ENCODE measurements around the gene CLDN22. TPM values are rescaled to one million over a fixed set of nuclear protein-coding genes. Genes with fewer than 3 reads are reported as not detected.

CLDN22 gene
- total and polyA plus RNA-seq, 2 of the 8 experiments (the other 6 are each of a cell fraction or from before 2014, with no cell fraction given), result not detected

DNA sequence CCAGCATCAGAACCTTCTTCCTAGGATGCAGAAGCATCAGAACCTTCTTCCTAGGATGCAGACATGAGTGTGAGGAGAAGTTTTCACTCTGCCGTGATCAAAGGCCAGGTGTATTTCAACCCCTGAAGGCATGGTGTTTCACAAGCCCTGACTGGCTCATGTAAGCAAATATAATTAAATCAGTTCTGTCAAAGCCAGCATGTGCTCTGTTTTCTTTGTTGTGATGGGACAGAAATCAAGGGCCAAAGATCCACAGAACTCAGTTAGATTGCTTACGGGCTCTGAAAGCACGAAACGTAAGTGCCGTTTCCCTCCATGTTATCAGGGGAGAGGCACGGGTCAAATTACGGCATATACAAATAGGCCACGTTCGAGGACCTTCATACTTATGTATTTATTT is 34.1 kb upstream of the CLDN22 start:
- H2BK120ac ChIP-seq (replicated peaks; ENCODE audit: low read depth, low read length), result no peak overlapping the region
- WGBS, 2 experiments (ENCODE audit: extremely low coverage in 1 of 2, insufficient coverage in 1 of 2, insufficient read length in 1 of 2, insufficient replicate concordance in 2 of 2, low coverage in 1 of 2, low lambda C conversion rate in 2 of 2, missing lambda C conversion rate in 1 of 2), result 87% methylated on average over 9 of the region's 9 CpGs; no CpG with 5 or more reads in 1 of the 2 experiments
- H3K4me2 ChIP-seq (ENCODE audit: insufficient read depth in 1 of 2, low read depth in 2 of 2, low read length in 2 of 2), result no peak overlapping the region
- no peaks in the 10 kb centered on the region for H3K23me2 ChIP-seq (ENCODE audit: low read depth, low read length)
- DNase-seq (ENCODE audit: low read depth in 1 of 2, low spot score in 2 of 2) (no peak), FAIRE-seq (no peak)
- H4K8ac ChIP-seq (ENCODE audit: extremely low read depth, insufficient read depth, low read length), result no peak overlapping the region
- ChIA-PET CTCF (ENCODE audit: partially characterized antibody) (no interaction called here), POLR2A (ENCODE audit: partially characterized antibody) (no interaction called here)
- no peak overlapping the region for H4K5ac ChIP-seq (ENCODE audit: insufficient read length, low read depth, low read length)
- no peak overlapping the region for H2BK20ac ChIP-seq (ENCODE audit: low read length)
- H2BK5ac ChIP-seq (ENCODE audit: low read depth, low read length), result no peak overlapping the region
- no peak overlapping the region for H3K27ac ChIP-seq (ENCODE audit: low read depth, low read length)
- H3K79me1 ChIP-seq (ENCODE audit: low read depth, low read length), result no peaks in the 10 kb centered on the region
- no peak overlapping the region for H3K14ac ChIP-seq (ENCODE audit: insufficient read length)
- no peak overlapping the region for H4K91ac ChIP-seq (replicated peaks; ENCODE audit: insufficient read length, low read length)
- H3K4me3 ChIP-seq (ENCODE audit: extremely low read depth in 1 of 4, insufficient read depth in 2 of 4, low read depth in 3 of 4, low read length in 4 of 4), result no peak overlapping the region
- no peak overlapping the region for H2BK12ac ChIP-seq (ENCODE audit: low read depth, low read length)
- H3K36me3 ChIP-seq (ENCODE audit: control insufficient read depth in 2 of 4, insufficient read depth in 4 of 4, low read length in 3 of 4), result no peaks in the 10 kb centered on the region
- peaks cover 0 to 3% (median 1%) of the 10 kb centered on the region in 4 experiments; a peak in 3 of 7 replicates for H3K4me1 ChIP-seq (replicated peaks in 1 of 4; ENCODE audit: control insufficient read depth in 3 of 4, insufficient read depth in 4 of 4, low read length in 3 of 4)
- H2AFZ ChIP-seq (ENCODE audit: low read length), result peak overlapping the region; percentile 64; the same call in 1 of the 2 replicates
- no peaks in the 10 kb centered on the region for H3K79me2 ChIP-seq (ENCODE audit: control insufficient read depth in 1 of 2, insufficient read depth in 2 of 2, low read length in 2 of 2)
- no peak overlapping the region for H2BK15ac ChIP-seq (ENCODE audit: low read length)
- H3K9me3 ChIP-seq (ENCODE audit: insufficient read depth in 2 of 2, low read depth in 1 of 2, low read length in 1 of 2), result no peaks in the 10 kb centered on the region
- H3K4ac ChIP-seq (replicated peaks; ENCODE audit: insufficient read length, low read depth, low read length), result no peak overlapping the region
- no peak overlapping the region for H2AK5ac ChIP-seq (ENCODE audit: low read depth, low read length)
- H4K20me1 ChIP-seq (replicated peaks in 1 of 2; ENCODE audit: control insufficient read depth in 1 of 2, insufficient read depth in 2 of 2, low read length in 2 of 2), result no peaks in the 10 kb centered on the region
- no peak overlapping the region for H3K18ac ChIP-seq (ENCODE audit: extremely low read depth, low read length)
- H3K9ac ChIP-seq (replicated peaks in 1 of 4; ENCODE audit: extremely low read depth in 1 of 4, low read depth in 3 of 4, low read length in 3 of 4), result no peak overlapping the region
- no peak overlapping the region for H3K23ac ChIP-seq (ENCODE audit: insufficient read length)
- no peak overlapping the region for H3K56ac ChIP-seq (replicated peaks; ENCODE audit: insufficient read length, low read depth, low read length)
- H3K27me3 ChIP-seq (replicated peaks in 1 of 4; ENCODE audit: control insufficient read depth in 3 of 4, extremely low read depth in 1 of 4, insufficient read depth in 3 of 4, low read length in 3 of 4), result no peaks in the 10 kb centered on the region
- no peak for TF ChIP-seq YY1 (IDR thresholded peaks at IDR 0.05; ENCODE audit: low read depth, low read length)
- TF ChIP-seq, protein P1, sequence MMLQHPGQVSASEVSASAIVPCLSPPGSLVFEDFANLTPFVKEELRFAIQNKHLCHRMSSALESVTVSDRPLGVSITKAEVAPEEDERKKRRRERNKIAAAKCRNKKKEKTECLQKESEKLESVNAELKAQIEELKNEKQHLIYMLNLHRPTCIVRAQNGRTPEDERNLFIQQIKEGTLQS (IDR thresholded peaks at IDR 0.05; ENCODE audit: insufficient read depth, low read depth, low read length), result no peak
- TF ChIP-seq TAF1 (IDR thresholded peaks at IDR 0.05; ENCODE audit: low read depth, low read length), result no peak
- TF ChIP-seq, protein P2, sequence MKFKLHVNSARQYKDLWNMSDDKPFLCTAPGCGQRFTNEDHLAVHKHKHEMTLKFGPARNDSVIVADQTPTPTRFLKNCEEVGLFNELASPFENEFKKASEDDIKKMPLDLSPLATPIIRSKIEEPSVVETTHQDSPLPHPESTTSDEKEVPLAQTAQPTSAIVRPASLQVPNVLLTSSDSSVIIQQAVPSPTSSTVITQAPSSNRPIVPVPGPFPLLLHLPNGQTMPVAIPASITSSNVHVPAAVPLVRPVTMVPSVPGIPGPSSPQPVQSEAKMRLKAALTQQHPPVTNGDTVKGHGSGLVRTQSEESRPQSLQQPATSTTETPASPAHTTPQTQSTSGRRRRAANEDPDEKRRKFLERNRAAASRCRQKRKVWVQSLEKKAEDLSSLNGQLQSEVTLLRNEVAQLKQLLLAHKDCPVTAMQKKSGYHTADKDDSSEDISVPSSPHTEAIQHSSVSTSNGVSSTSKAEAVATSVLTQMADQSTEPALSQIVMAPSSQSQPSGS (IDR thresholded peaks at IDR 0.05; ENCODE audit: low read length), result no peak
- no peak for TF ChIP-seq SUZ12 (IDR thresholded peaks at IDR 0.05; ENCODE audit: low read length)
- TF ChIP-seq BRCA1 (IDR thresholded peaks at IDR 0.05; ENCODE audit: low read depth, low read length), result no peak
- no peak for TF ChIP-seq CBX5 (IDR thresholded peaks at IDR 0.05; ENCODE audit: low read depth, low read length)
- no peak for TF ChIP-seq EZH2 (IDR thresholded peaks at IDR 0.05; ENCODE audit: low read depth, low read length, severe bottlenecking)
- TF ChIP-seq TBP (IDR thresholded peaks at IDR 0.05; ENCODE audit: low read depth, low read length), result no peak
- TF ChIP-seq, protein P3, sequence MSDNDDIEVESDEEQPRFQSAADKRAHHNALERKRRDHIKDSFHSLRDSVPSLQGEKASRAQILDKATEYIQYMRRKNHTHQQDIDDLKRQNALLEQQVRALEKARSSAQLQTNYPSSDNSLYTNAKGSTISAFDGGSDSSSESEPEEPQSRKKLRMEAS (IDR thresholded peaks at IDR 0.05), result no peak
- TF ChIP-seq BACH1 (IDR thresholded peaks at IDR 0.05; ENCODE audit: low read length), result no peak
- no peak for TF ChIP-seq SP4 (IDR thresholded peaks at IDR 0.05; ENCODE audit: low read length)
- TF ChIP-seq RFX5 (IDR thresholded peaks at IDR 0.05; ENCODE audit: borderline replicate concordance, low read depth, low read length), result no peak

All from H1 (cell line).